Large intestine (tissue), 12 donors: ENCODE measurements around the gene C2orf49. TPM values are rescaled to one million over a fixed set of nuclear protein-coding genes. Genes with fewer than 3 reads are reported as not detected.
A peak's percentile ranks its signal among the peaks of the same experiment; 100 is the strongest.

Experiments
- DNase-seq, 2 donors: peaks; one replicate each; pipeline versions ENCODE4 v3.0.0 to v3.0.0-alpha.2; 2013
- H3K27ac ChIP-seq: one replicate; pipeline ENCODE4 v1.5.1; 2013; ENCODE audit warnings: low read length
- H3K27me3 ChIP-seq: 2 replicates; pipeline ENCODE4 v1.6.1; 2013; ENCODE audit warnings: low read length; ENCODE audit not compliant: control insufficient read depth, insufficient read depth
- H3K36me3 ChIP-seq: 2 replicates; pipeline ENCODE4 v1.6.1; 2013; ENCODE audit warnings: low read length; ENCODE audit not compliant: control insufficient read depth, insufficient read depth
- H3K4me1 ChIP-seq: one replicate; pipeline ENCODE4 v1.6.1; 2013; ENCODE audit warnings: low read length; ENCODE audit not compliant: control insufficient read depth, insufficient read depth
- H3K4me3 ChIP-seq: one replicate; pipeline ENCODE4 v1.5.1; 2013; ENCODE audit warnings: low read length
- H3K9me3 ChIP-seq: one replicate; pipeline ENCODE4 v1.6.1; 2013; ENCODE audit warnings: mild to moderate bottlenecking, low read depth, low read length, moderate library complexity; ENCODE audit not compliant: control insufficient read depth
- WGBS: methylation state at CpG from one replicate; pipeline ENCODE4 v1.1.5; 2013; ENCODE audit warnings: low lambda C conversion rate; ENCODE audit not compliant: insufficient coverage; 5-methylcytosine and 5-hydroxymethylcytosine counted together
- long read RNA-seq, 11 donors: transcript quantifications; one replicate each; lab custom pipeline, GENCODE V29; 2026
- polyA plus RNA-seq: library from polyadenylated mRNA; unstranded; fragments of 120-200 nt; gene quantifications from one replicate; pipeline ENCODE4 v1.2.1, GENCODE V29; 2013

The C2orf49 gene
- 21.7 TPM for polyA plus RNA-seq
- long read RNA-seq, donor 1, full-length matches to known transcripts: 6 of 6 reads
- long read RNA-seq, donor 1, partial matches to known transcripts: 0 of 6 reads
- long read RNA-seq, donor 1, other reads (novel, unspliced or antisense): 0 of 6 reads
- long read RNA-seq, donor 2, full-length matches to known transcripts: 7 of 7 reads
- long read RNA-seq, donor 2, partial matches to known transcripts: 0 of 7 reads
- long read RNA-seq, donor 2, other reads (novel, unspliced or antisense): 0 of 7 reads
- long read RNA-seq, donor 3: 0 reads
- long read RNA-seq, donor 4: 0 reads
- long read RNA-seq, donor 5, full-length matches to known transcripts: 5 of 5 reads
- long read RNA-seq, donor 5, partial matches to known transcripts: 0 of 5 reads
- long read RNA-seq, donor 5, other reads (novel, unspliced or antisense): 0 of 5 reads
- long read RNA-seq, donor 6, full-length matches to known transcripts: 7 of 7 reads
- long read RNA-seq, donor 6, partial matches to known transcripts: 0 of 7 reads
- long read RNA-seq, donor 6, other reads (novel, unspliced or antisense): 0 of 7 reads
- long read RNA-seq, donor 7, full-length matches to known transcripts: 3 of 3 reads
- long read RNA-seq, donor 7, partial matches to known transcripts: 0 of 3 reads
- long read RNA-seq, donor 7, other reads (novel, unspliced or antisense): 0 of 3 reads
- long read RNA-seq, donor 8, full-length matches to known transcripts: 4 of 4 reads
- long read RNA-seq, donor 8, partial matches to known transcripts: 0 of 4 reads
- long read RNA-seq, donor 8, other reads (novel, unspliced or antisense): 0 of 4 reads
- long read RNA-seq, donor 9, full-length matches to known transcripts: 8 of 8 reads
- long read RNA-seq, donor 9, partial matches to known transcripts: 0 of 8 reads
- long read RNA-seq, donor 9, other reads (novel, unspliced or antisense): 0 of 8 reads
- long read RNA-seq, donor 10, full-length matches to known transcripts: 12 of 12 reads
- long read RNA-seq, donor 10, partial matches to known transcripts: 0 of 12 reads
- long read RNA-seq, donor 10, other reads (novel, unspliced or antisense): 0 of 12 reads
- long read RNA-seq, donor 11, full-length matches to known transcripts: 2 of 11 reads
- long read RNA-seq, donor 11, partial matches to known transcripts: 0 of 11 reads
- long read RNA-seq, donor 11, other reads (novel, unspliced or antisense): 9 of 11 reads

- H3K4me1 ChIP-seq: peaks cover 2% of the 10 kb centered on the region
- WGBS: no CpG with 5 or more reads among the region's 58 CpGs
- peak; percentile 85 to 93 for DNase-seq
- peaks cover 17% of the 10 kb centered on the region for H3K36me3 ChIP-seq
- peak within 1 kb of the TSS; percentile 83 for H3K27ac ChIP-seq
- no peaks in the 10 kb centered on the region for H3K27me3 ChIP-seq
- no peaks in the 10 kb centered on the region for H3K9me3 ChIP-seq
- H3K4me3 ChIP-seq: peak within 1 kb of the TSS; percentile 92
Measured at GRCh38 chr2:105337122-105338019, at the start of gene C2orf49. Gene C2orf49 (plus strand): TSS chr2:105337540. CDS start chr2:105337588, 48 bp downstream.

GRCh38 chr2:105287692-105288091 lies 49.6 kb upstream of the C2orf49 start:
- H3K4me1 ChIP-seq: no peaks in the 10 kb centered on the region
- DNase-seq: peak in 1 of 2 donors; percentile 7
- H3K9me3 ChIP-seq: no peaks in the 10 kb centered on the region
- H3K4me3 ChIP-seq: no peak overlapping the region
- no peak overlapping the region for H3K27ac ChIP-seq
- H3K27me3 ChIP-seq: no peaks in the 10 kb centered on the region
- WGBS: no CpG with 5 or more reads among the region's 5 CpGs
- H3K36me3 ChIP-seq: peaks cover 72% of the 10 kb centered on the region

GRCh38 chr2:105288133-105288532 lies 49.2 kb upstream of the C2orf49 start:
- H3K27ac ChIP-seq: no peak overlapping the region
- H3K4me3 ChIP-seq: no peak overlapping the region
- peaks cover 73% of the 10 kb centered on the region for H3K36me3 ChIP-seq
- WGBS: no CpG with 5 or more reads among the region's 7 CpGs
- no peaks in the 10 kb centered on the region for H3K4me1 ChIP-seq
- H3K9me3 ChIP-seq: no peaks in the 10 kb centered on the region
- H3K27me3 ChIP-seq: no peaks in the 10 kb centered on the region
- no peak for DNase-seq

GRCh38 chr2:105290981-105291660 lies 46.2 kb upstream of the C2orf49 start:
- H3K36me3 ChIP-seq: peaks cover 60% of the 10 kb centered on the region
- no peak overlapping the region for H3K27ac ChIP-seq
- no peaks in the 10 kb centered on the region for H3K9me3 ChIP-seq
- no peak overlapping the region for H3K4me3 ChIP-seq
- no peaks in the 10 kb centered on the region for H3K4me1 ChIP-seq
- DNase-seq: no peak
- 100% methylated on average over 1 of the region's 6 CpGs for WGBS
- H3K27me3 ChIP-seq: no peaks in the 10 kb centered on the region

- no peaks in the 10 kb centered on the region for H3K27me3 ChIP-seq
Measured at GRCh38 chr2:105291981-105292380, 45.4 kb upstream of the C2orf49 start.

GRCh38 chr2:105294046-105294445 lies 43.3 kb upstream of the C2orf49 start:
- Histone ChIP-seq H3K9me3 (no peaks in the 10 kb centered on the region), H3K4me1 (no peaks in the 10 kb centered on the region), H3K27ac (no peak overlapping the region), H3K4me3 (no peak overlapping the region), H3K27me3 (no peaks in the 10 kb centered on the region), H3K36me3 (peaks cover 67% of the 10 kb centered on the region)
- no peak for DNase-seq
- no CpG with 5 or more reads among the region's 6 CpGs for WGBS

More at GRCh38 chr2:105291981-105292380, 45.4 kb upstream of the C2orf49 start:
- WGBS: 86% methylated on average over 1 of the region's 2 CpGs
- Histone ChIP-seq H3K9me3 (no peaks in the 10 kb centered on the region), H3K27ac (no peak overlapping the region), H3K4me1 (no peaks in the 10 kb centered on the region), H3K4me3 (no peak overlapping the region), H3K36me3 (peaks cover 57% of the 10 kb centered on the region)
- DNase-seq: no peak

- Histone ChIP-seq H3K27me3 (no peaks in the 10 kb centered on the region), H3K4me1 (no peaks in the 10 kb centered on the region), H3K36me3 (peaks cover 59% of the 10 kb centered on the region), H3K27ac (no peak overlapping the region), H3K4me3 (no peak overlapping the region), H3K9me3 (no peaks in the 10 kb centered on the region)
- 0% methylated on average over 1 of the region's 5 CpGs for WGBS
- peak; percentile 13 to 26 for DNase-seq
Measured at GRCh38 chr2:105294844-105295481, 42.4 kb upstream of the C2orf49 start.

- H3K27me3 ChIP-seq: no peaks in the 10 kb centered on the region
- no peaks in the 10 kb centered on the region for H3K4me1 ChIP-seq
- no peak overlapping the region for H3K27ac ChIP-seq
- no peak overlapping the region for H3K4me3 ChIP-seq
- H3K36me3 ChIP-seq: peaks cover 49% of the 10 kb centered on the region
- WGBS: 55% methylated on average over 3 of the region's 7 CpGs
- no peak for DNase-seq
- no peaks in the 10 kb centered on the region for H3K9me3 ChIP-seq
Measured at GRCh38 chr2:105296017-105296611, 41.2 kb upstream of the C2orf49 start.
